ENCODE measurements around the gene HOXB2.
A peak's percentile ranks its signal among the peaks of the same experiment; 100 is the strongest.

Gene HOXB2

DNA sequence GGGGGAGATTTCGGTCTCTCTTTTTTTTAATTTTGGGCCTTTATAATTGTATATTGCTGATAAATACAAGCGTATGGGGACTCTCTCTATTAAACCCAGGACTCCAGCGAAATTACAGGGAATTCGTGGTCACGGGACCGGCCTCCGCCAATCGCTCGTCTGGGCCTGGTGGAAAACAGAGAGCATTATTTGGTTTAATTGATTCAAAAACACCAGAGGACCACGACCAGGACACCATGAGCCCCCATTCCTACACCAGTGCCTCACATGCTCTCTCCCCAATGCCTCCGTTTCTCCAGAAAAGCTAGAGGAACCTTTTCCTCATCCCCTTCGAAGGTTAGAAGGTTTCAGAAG is at the start of gene HOXB2:
HOXB2 (minus strand) TSS at position 88 of the 354 bp plus-strand sequence. CDS start 198 bp downstream, outside the sequence.
- no peak for DNase-seq

DNA sequence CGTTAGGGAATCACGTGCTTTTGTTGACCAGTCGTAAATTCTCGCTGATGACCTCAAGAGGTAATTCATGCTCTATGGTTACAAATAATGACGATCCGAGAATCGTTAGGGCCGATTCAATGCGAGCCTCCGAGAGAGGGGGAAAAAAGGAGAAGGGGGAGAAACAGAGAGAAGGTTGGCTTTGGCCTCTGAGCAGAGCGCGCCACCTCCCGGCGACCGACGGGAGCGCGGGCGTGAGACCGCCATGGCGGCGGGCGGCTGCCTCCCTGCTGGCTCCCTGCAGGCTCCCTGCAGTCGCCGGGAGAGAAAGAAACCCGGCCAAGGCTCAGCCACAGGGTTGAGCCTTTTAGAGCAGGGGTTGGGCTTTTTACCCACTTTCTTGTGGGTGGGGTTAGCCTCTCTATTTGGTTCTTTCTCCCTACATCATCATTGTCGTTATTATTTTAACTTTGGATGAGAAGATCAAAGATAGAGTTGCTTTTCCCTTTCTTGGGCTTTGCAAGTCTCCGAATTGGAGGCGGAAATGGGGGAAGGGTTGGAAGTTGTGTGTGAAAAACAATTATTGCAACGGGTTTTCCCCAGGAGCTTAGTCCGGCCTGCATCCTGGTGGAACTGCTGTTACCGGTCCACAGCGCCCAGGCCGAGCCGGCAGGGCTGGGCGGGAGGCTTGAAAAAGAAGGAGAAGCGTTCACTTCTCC is 49.1 kb upstream of the HOXB2 start:
- peak; percentile 24 to 80 for DNase-seq

DNA sequence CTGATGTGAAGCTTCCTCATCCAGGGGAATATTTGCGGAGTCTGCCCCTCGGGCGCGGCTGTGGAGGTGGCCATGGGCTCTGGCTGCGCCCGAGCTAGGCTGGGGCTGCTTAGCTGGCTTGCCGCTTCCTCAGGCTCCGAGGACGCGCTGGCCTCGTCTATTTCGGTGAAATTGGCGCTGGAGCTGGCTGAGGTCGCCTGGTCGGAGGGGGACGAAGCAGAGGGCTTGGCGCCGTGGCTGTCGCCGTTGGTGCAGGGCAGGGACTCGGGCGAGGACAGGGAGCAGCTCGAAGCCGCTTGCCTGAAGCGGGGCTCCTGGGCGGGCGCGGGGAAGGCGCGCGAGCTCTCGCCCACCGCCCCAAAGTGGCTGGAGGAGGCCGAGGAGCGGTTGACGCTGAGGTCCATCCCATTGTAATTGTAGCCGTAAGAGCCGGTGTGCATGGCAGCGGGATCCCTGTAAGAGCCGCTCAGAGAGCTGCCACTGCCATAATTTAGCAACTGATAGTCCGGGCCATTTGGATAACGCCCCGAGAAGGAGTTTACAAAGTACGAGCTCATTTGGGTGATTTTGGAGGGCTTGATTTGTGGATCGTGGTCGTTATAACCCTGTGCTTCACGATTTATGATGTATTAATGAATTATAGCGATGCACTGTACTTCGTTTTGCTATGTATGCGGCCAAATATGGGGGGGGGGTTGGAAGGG is 48.4 kb upstream of the HOXB2 start, which contains the start of gene HOXB5:
HOXB5 (minus strand) TSS at position 654 of the 704 bp plus-strand sequence; CDS start at position 557, 97 bp downstream.
- DNase-seq, result peak in 1 of 2 donors; percentile 57

DNA sequence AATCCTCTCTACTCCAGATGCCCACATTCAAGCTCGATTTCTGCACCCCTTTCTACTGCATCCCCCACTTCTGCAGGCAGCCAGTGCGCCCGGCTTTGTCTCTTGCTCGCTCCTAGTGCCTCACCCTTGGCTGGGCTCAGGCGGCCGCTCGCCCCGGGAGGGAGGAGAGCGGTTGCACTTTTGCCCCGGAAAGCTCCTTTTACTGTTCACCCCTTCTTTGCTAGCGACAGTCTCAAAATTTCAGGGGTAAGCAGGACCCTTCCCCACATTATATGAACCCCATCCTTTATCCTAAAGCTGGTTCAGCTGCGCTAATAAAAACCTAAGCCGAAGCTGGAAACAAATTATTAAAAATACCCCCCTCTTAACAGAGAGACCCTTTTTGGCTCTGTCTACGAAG is 47.7 kb upstream of the HOXB2 start:
- no peak for DNase-seq

DNA sequence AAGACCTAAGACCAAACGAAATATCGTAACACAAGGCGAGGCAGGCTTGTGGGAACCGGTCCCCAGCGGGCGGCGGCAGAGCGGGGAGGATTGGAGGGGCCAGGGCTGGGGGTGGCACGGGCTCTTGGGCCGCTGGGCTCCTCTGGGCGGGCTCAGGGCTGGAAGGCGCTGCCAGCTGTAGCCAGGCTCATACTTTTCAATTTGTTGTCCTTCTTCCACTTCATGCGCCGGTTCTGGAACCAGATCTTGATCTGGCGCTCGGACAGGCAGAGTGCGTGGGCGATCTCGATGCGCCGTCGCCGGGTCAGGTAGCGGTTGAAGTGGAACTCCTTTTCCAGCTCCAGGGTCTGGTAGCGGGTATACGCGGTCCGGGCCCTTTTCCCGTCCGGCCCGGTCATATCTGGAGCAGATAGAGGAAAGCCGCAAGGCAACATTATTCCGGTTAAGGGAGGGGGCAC is 47.2 kb upstream of the HOXB2 start:
- DNase-seq, result peak in 1 of 2 donors; percentile 67

DNA sequence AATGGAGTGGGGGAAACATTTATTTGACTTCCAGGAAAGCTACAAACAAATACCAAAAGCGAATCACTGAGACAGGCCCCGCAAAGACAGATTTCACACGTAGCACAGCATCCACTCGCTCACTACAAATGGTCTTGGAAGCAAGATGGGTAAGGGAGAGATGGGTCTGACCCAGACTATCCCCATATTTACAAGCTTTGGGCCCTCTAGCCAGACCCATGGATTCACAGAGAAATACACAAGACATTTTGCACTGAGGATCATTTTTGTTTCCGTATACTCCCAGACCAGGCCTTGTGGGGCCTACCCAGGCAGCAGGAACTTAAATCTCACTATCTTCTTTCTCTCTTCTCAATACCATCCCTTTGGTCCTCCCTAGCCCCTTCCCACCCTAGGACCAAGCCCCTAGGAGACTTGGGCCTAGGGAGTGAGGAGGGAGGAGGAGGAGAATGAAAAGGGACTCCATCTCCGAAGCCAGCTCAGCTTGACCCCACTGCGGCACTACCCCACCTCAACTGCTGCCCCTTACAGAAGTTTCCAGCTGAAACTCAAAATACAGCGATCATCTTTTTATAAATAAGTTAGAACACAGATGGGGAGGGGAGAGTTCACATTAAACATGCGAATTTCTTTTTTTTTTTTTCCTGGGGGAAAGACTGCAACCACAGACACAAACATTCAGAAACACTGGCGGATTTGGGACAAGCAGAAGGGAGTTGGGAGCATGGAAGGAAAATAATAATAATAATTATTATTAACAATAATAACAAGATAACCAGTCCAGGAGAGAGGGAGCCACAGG is 46.5 kb upstream of the HOXB2 start:
- DNase-seq, result peak in 1 of 2 donors; percentile 32

DNA sequence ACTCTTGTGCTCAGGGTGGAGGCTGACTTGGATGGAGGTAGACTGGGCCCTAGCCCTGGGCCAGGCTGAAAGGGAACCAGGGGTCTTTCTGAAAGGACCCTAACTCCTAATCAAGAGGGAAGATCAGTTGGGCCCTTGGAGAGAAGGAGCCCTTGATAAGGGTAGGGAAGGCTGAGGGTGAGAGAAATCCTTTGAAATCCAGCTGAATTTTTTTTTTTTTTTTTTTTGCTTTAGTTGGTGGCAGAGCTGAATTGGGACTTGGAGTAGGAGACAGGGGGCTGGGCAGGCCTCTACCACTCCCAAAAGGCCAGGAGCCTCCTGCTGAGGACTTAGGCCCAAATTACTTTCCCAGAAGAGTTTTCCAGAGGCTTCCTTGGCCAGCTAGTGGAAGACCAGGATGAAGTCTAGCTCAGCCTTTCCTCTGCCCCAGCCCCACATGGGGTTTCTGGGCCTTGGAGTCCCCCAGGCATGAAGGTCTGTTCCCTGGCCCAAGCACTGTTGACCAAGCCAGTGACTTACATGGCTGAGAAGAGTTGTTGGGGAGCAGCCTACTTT is 45.8 kb upstream of the HOXB2 start:
- no peak for DNase-seq

DNA sequence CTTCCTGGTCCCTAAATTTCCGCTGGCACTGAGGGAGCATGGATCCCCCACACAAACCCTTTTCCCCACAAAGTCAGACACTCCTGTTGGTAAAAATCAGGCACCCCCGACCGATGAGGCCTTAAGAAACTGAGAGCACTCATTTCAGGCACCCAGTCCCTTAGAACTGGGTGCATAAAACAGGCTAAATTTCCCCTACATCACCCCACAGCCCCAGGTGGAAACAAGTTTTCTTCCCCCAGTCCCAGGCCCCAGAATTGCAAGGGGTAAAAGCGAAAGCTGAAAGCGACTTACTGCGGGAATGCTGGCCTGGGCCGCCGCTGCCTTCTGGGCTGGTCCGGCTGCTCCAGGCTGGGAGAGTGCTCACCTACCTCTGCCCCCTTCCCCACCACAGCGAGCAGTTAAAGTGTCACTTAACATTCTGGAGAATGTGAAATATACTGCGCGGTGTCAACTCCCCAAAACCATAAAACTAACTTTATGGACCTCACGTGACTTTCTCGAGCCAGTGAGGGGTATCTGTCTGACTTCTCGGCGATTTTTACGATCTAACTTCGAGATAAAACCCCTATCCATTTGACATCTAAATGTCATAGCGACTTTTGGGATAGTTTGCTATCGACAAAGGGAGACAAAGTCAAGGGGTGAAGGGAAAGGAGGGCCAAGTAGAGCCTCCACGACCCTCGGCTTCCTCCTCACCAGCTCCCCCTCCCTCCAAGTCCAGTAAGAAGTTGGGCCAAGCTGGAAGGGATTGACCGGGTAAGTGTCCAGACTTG is 45.1 kb upstream of the HOXB2 start, which contains the start of gene HOXB3:
HOXB3 (minus strand) TSS at position 411 of the 776 bp plus-strand sequence. CDS start 37,767 bp downstream, outside the sequence.
- DNase-seq, result peak in 1 of 2 donors; percentile 37

DNA sequence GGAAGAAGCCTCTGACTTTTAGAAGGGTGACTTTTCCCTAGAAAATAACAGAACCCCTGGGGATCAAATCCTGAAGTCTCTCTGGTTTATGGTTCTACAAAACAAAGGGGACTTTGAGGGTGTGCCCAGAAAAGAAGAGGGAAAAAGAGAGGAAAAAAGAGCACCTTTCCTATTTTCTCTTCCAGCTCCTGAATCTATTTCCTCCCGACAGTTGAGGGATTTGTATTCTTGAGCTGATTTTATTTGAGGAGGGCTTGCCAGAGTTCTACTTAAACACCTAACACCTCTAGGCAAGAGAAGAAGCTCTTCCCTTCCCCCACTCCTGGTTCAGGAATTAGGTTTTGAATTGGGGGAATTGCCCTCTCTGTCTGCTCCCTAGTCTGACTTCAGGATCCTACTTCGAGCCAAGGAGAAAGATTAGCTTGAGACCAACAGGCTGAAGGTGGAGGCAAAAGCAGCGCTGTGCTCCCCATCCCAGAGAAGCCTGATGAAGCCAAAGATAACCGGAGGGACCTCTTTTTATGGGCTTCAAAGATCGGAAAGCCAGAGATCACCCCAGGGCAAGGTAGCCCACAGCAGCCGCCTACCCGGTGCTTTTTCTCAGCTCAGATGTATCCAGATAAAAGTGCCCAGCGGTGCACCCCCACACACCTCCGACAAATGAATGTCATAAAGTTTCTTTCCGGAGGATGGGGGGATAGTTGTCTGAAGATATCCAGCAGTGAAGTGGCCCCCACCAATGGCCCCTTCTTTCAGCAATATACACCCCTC is 44.3 kb upstream of the HOXB2 start:
- no peak for DNase-seq

DNA sequence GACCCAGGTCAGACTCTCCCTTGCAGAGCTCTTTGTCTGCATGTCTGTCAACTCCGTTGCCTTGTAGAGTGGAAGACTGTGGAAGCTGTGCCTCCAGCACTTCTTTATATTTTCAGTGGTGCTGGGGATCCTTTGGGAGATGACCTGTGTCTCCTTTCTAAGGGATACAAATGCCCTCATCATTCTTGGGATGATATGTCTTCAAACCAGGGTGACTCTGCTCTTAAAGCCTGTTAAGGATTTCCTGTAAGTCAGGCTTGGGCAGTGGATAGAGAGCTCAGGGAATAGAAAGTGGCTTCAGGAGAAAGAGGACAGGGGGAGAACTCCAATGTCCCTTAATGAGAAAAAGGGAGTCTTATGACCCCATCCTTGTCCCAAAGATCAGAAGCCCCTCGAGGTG is 43.6 kb upstream of the HOXB2 start:
- DNase-seq, result no peak

DNA sequence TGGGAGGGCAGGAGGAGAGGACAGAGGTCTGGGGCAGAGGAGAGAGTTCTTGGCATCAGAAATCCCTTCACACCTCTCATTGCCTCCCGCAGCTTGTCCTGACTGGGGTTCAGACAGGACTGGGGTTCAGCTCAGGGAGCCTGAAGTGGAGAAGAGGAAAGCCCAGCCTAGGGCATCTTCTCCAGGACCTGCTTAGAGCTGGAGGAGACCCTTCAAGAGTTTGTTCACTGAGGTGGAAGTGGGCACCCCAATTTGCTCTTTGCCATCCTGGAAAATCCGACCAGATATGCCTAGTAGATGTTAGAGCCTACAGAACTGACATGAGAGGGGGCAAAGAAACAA is 43.1 kb upstream of the HOXB2 start:
- DNase-seq, result no peak

DNA sequence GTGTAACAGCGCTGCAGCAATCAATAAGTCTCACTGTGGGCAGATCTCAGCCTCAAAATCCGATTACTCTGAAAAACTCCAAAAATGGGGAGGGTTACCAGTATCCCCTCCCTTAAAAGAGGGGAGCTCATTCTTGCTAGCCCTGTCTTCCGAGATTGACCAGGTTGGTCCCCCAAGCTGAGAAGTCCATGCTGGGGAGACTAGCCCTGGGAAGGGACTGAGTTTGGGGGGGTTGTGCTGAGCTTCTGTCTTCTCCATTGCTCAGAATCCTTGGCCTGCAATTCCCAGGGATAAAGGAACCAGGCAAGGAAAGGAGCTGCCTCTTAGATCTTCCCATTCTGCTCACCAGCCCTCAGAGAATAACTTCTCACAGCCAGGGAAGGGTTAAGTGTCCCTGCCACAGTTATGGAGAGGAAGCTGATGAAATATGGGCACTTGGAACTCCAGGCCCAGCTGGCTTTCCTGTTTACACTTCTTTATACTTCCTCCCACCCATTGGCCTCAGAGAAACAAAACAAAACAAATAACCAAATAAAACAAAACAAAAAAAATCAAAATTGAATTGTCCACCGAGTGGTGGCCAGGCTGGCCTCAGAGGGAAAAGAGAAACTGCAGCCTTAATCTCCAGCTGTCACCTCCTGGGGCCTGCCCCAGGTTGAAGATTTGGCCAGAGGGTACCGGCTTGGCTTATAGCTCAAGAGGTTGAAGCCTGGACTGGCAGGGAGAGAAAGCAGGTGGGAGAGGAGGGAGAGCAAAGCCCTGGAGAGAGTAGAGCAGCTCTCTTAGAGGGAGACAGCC is 42.6 kb upstream of the HOXB2 start:
- no peak for DNase-seq

DNA sequence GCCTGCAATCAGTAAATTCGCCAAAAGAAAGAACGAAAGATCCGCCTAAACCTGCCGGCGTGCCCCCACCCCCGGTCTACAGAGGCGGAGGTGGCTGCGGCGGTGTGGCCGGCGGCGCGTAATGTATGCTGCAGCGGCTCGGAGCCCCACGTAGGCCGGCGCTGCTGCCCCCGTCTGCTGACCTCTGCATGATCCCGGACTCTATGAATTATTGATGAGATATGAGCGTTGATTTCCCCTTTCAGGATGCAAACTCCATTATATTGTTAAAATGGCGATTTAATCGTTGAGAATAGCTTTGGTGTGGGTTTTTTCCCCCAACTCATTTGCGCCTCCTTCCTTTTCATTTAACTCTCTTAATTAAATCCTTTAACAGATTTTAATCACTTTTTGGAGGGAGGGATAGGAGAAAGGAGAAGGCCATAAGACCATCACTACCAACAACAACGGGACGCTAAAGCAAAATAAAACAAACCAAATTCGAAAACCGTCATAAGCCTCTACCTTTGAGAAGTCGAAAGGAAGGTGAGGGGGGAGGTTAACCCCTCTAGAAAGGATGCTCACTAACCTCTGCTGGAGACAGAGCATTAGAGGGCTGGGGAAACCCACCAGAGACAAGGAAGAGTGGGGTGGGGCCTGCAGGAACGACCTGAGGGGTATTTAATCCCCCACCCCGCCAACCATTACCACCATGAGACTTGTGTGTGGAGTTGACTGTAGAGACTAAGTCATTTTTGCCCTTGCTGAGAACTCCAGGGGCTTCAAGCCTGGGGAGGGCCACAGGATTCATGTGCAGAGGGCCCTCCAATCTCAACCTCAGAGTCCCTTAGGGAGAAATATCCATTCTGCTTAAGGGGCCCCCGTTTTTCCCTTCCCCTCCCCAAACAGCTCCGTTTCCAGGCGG is 41.7 kb upstream of the HOXB2 start:
- DNase-seq, result peak in 1 of 2 donors; percentile 42

DNA sequence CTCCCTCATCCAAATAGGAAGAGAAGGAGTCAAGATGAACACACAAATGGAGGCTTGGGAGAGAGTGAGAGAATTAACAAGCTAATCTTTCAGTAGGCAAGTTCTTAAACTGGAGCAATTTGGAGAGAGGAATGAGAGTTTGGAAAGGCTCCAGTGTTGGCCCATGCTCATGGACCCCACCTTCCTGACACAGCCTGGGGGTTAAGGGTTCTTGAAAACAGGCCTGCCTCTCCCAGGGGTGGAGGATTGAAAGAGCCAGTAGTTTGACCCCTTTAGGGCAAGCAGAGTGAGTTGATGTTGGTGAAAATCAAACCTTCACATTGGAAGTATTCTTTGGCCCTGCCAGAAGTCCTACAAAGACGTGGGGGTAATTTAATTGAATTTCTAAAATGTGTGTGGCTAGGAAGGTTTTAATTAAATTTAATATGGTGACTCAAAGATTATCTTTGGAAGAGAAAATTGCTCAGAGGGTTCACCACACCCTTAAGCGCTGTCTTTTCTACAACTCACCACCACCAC is 39.4 kb upstream of the HOXB2 start:
- no peak for DNase-seq

DNA sequence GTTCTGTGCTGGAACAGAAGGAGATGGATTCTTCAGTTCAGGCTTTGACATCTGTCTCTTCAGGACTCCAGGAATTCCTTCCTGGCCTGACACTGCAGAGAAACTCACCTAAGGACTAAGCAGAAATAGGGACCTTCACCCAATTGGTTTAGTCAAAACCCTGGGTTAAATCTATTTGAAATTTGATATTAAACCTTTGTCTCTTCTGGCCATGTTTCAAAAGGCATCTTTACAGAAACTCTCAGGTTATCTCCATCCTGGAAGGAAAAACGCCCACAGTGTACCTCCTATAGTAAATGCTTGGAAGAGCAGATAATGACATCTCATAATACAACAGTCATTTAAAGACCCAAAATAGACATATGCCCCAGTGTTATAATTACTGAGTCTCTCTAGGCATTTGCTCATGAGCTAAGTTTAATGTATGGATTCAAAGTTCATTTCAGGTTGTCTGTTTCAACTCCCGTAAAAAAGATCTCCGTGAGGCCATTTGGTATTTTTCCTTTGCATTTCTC is 38.9 kb upstream of the HOXB2 start:
- no peak for DNase-seq

DNA sequence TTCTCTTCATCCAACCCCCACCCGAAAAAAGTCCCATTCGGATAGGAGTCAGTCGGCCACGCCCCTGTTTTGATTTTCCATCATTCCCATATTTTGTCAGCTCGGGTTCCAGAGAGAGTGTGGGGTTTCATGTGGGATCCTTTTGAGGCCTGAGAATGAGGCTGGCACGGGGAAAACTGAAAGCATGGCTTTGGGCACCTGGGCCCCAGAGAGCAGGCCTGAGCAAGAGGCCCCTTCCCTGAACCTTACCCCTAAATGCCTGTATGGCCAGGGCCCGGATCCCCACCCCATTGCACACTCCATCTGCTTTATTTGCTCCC is 37.8 kb upstream of the HOXB2 start:
- DNase-seq, result no peak

DNA sequence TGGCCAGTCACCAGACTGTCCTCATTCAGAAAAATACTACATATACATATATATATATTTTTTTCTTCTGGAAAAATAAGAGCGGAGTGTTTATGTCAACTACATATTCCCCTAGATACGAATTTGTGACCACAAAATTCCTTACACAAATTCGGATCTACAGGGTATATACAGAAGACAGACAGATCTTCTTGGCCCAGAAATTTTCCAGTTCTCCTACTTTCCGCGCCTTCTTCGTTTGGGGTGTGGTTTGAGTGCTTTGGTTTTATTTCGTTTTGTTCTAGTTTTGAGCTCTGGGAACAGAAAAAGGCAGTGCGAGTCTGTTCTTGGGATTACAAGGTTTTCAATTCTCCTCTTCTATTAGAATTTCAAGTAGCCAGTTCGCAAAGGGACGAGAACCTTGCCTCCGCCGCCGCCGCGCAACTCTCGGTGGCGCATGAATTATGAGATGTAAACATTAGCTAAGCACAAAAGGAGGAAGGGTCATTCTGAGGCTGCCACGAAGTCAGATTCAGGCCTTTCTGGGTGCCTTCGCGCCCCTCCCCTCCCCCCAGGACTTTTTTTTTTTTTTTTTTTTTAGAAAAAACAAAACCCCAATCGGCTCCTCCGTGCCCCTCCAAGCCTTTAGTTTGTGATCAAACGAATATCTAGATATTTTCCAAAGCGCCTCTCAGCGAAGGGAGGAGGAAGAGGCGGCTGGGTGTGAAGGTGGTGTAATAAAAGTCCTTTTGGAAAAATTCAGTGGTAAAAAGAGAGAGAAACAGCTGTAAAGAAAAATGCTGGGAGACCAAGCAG is 35.0 kb upstream of the HOXB2 start:
- peak in 1 of 2 donors; percentile 14 for DNase-seq

DNA sequence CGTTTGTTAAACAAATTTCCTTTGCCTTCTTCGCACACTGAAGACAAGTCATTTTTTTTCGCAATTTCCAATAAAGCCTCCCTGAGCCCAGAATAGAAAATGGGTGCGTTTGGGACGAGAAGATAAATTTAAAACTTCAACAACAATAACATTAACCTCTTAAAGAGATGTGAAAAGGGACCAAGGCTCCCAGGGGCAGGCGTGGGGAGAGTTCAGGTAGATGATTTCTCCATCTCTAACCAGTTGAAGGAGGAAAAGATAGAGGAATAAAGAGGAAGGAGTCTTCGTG is 34.5 kb upstream of the HOXB2 start:
- DNase-seq, result no peak

All from bone marrow (tissue), 2 donors.